GM21528 (cell line): Measurements from ENCODE around the gene OTUD3.
"Not testable (repeated sequence)": the region's sequence is repeated elsewhere in the genome, so short reads cannot be mapped to it uniquely, and the experiment has no call there.

Experiments used
- ATAC-seq: cut with Tn5 transposase; IDR thresholded peaks from one replicate; pipeline ENCODE4 v1.9.1; 2021; ENCODE audit warnings: mild to moderate bottlenecking, moderate library complexity; ENCODE audit not compliant: unreplicated experiment, low FRiP score

Gene OTUD3

DNA sequence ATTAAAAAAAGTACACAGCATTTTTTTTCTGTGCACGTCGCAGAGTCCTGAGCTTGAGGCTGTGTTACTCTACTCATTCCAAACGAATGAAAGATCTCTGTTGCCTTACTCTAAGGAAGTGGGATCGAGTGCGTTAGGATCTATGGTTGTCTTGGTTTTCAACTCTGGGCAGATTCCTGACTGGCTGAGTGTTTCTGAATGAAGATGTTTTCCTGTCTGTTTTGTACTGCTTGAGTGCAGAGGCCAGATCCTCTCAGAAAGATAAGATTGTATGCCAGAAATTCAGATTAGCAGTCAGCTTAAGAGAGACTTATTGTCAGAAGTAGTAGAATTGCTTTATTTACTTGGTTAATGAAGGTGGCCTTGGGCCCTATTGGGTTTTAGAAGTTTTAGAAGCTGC, 27.2 kb downstream of the OTUD3 start:
- no peak for ATAC-seq

DNA sequence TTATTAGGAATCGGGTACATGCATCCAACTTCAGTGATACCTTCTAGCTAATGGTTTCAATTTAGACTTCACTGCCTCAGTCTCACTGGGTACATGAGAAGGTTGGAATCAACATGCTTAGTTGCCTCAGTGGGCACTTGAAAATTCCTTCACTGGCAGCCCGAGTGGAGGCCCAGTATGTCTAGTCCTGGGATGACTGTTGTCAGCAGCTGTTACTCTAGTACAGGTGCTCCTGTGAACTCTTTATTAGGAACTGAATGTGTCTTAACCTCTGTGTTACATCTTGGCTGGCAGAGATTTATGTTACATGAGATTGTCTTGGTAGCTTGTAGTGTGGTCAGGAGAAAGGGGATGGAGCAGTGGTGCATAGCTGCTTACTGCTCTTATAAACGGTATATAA, 27.8 kb downstream of the OTUD3 start:
- no peak for ATAC-seq

DNA sequence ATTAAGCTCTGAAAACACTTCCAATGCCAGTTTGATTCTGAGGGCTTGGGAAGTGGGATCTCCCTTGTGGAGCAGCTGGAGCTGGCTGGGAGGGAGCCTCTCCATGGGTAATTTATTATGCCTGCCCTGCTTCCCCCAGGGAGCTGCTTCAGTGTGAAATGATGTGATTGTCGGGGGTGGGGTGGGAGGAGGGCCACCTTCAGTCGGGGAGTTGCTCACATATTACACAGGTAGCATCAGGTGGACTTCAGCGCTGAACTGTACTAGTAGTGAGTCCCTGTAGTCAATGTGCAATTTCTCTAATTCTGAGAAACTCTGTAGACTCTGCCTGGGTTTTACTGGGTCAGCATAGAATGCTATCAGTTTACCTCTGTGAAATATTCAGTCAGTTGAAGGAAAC, 28.5 kb downstream of the OTUD3 start:
- no peak for ATAC-seq

DNA sequence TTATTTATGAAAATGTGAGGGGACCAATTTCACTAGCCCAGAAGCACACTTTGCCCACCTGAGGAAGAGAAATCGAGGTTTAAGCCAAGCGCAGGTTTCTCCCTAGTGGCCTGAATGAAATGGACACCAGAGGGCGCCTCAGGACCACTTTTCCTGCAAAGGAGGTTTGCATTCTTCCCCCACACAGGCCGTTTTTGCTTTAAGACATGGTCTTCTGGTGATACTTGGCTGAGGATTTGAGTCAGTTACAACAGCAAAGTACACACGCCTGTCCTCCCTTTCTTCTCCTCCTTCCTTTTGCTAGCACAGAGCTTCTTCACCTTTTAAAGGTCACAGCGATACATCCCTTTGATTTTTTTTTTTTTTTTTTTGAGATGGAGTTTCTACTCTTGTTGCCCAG, 35.9 kb downstream of the OTUD3 start:
- ATAC-seq: no peak

DNA sequence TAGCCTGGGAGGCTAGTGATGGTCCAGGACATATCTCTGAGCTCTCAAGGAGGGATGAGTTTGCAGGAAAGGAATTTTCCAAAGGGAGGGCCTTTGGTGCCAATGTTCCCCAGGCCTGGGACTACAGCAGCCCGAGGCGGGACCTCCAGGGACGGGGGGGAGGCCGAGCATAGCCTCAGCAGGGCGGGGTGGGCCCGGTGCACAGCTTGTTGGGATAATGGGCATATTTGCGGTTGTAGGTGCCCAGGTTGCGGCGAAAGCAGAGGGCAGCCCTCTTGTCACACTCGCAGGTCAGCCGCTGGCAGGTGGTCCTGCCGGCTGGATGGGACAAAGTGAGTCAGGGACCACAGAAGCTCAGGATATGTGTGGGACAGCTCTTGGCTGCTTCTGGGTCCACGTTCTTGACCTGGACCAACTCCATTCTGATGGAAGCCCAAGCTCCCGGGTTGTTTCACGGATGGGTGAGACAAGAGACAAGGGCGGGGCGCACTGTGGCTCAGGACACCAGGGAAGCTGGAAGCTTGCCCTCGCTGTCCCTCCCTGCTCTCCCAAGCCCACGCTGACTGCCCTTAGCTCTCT, 38.0 kb downstream of the OTUD3 start:
- ATAC-seq: no peak

DNA sequence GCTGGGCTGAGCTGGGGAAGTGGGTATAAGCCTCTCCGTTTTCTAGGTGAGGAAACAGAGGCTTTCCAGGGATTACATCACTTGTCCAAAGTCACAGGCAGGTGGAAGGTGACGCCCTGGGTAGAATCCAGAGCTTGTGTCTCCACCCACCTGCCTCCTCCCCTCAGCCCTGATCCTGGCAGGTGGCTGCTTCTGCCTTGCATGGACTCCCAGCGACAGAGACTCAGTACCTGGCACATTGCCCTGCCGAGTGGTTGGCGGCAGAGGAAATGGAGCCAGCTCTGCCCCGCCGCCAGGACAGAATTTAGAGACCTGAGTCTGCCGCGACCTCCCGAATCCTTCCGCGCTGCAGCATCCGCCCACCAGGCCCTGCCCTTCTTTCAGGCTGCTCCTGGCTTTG, 39.1 kb downstream of the OTUD3 start:
- no peak for ATAC-seq

DNA sequence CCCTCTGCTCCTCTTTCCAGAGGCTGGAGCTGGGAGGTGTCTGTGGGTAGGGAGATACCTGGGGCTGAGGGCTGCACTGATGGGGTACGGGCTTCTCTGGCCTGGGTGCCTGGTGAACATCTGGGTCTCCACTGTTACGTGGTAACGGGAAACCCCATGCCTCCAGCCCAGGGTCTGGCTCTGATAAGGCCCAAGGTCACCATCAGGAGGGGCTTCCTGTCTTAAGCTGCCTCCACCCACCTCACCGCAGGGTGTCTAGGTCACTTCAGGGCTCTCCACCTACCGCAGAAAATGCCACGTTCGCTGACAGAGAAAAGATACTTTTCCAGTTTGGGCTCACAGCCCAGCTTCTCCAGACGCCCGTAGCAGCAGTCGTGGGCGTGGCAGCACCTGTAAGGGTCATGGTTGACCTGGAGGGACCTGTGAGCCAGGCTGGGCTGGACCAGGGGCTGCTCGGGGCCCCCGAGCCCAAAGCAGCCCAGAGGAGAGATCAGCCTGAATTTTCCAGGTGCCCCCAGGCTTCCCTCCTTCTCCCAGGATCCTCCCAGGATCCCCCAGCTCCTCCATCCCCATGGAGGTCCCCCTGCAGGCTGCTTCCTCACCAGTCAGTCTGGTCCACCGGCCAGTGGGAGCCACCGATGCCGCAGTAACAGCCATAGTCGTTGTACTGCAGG, 40.0 kb downstream of the OTUD3 start:
- no peak for ATAC-seq

DNA sequence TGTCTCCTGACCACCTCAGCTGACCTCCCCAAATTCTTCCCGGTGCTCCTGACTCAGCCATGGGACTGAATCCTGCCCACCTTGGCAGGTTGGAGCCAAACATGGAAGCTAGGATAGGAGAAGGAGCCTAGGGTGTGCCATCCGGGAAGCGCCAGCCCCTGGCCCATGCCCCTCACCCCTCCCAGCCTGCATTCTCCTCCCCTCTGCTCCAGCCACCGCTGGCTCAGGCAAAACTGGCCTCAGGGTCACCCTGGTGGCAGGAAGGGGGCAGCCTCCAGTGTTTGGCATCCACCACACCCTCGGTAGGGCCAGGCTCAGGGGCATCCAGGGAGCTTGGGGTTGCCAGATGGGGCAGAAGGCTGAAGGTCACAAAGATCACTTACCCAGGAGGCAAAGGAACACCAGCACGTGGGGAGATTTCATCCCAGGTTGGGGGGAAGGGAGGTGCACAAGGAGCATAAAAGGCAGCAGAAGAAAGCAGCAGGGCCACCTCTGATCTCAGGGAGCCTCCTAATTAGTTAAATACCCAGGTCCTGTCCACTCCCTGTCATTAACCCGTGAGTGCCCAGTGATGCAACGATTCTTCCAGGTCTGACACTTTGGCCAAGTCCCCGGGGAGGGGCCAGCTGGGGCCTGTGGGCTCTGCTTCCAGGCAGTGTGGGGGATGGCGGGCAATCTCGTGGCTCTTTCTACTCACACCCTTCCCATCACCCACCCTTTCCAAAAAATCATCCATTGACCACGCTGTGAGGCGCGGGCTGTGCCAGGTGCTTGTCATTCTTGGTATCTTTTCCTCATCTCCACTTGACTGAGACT, 41.1 kb downstream of the OTUD3 start, which contains the start of gene PLA2G2E:
TSS of gene PLA2G2E (minus strand) at position 481 of the 816 bp plus-strand sequence. CDS start at position 423, 58 bp downstream.
- ATAC-seq: no peak

DNA sequence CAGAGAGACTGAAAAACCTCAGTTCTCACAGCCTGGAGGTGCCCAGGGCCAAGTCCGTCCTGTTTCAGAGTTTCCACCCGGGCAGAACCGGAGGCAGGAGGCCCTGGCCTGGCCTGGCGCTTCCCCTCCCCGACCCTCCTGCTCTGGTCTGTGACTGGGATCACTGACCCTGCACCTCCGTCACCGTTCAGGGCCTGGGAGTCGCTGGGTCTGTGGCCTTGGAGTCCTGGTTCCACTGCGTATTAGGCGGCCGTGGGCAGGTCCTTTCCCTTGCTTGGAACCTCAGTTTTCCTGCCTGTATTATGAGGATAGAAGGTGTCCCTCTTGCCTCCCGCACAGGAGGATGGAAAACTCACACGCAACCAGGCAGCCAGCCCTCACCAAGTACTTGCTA, 41.8 kb downstream of the OTUD3 start:
- no peak for ATAC-seq

DNA sequence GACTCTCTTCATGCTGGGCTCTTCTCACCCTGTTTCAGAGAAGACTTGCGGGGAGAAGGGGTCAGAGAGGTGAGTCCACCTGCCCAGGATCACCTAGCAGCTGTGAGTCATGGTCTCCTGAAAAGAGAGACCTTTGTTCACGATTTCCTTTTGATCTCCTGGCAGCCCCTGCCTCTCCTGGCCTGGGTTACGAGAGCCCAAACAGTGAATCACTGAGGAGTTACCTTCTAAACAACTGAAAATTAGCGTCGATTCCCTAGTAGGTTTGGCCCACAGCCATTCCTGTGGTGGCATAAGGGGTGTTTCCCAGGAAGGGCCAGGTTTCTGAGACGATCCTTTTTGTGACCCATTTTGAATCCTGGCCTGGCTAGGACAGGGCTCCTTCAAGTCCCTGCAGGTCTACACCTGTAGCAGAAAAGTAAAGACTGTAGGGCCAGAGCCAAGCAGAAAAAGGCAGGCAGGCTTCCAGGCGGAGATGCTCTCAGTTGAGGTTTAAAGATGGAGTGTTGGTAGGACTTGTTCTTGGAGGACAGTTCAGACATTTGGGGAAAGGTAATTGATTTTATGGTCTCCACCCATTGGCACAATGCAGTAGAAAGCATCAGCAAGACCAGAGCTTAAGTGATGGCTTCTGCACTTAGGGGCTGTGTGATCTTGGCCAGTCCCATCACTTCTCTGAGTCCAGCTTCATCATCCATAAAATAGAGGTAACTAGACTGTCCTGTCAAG, 43.3 kb downstream of the OTUD3 start:
- no peak for ATAC-seq

DNA sequence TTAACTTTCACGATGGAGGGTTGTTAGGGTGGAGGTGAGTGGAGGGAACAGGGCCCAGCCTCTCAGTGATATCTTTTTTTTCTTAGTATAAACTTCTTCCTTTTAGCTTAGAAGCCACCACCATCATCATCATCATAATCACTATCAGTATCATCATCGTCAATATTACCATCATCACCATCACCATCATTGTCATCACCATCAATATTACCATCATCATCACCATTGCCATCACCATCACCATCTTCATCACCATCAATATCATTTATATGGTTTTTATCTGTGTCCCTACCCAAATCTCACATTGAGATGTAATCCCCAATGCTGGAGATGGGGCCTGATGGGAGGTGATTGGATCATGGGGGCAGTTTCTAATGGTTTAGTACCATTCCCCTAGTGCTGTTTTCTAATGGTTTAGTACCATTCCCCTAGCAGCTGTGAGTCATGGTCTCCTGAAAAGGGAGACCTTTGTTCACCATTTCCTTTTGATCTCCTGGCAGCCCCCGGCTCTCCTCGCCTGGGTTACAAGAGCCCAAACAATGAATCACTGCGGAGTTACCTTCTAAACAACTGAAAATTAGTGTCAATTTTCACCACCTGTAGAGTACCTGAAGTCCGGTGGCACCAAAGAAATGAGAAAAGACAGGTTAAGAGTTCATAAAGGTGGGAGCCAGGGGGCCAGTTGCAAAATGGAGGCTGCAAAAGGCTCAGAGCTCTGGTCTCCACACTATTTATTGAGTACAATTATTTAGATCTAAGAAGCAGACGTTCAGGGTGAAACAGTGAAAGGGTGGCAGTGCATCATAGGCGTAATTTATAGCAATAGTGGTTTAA, 44.3 kb downstream of the OTUD3 start:
- no peak for ATAC-seq

DNA sequence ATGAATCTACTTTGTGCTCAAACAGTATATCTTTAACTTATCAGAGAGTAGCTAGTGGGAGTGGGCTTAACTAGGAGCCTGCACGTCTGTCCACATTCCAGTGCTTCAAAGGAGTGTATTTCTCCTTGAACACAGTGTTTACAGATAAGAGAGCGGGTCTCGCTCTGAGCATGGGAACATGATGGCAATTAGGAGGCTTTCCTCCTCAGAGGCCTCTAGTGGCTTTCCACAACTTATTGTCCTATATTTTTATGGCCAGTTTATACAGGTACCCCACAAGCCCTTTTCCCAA, 44.9 kb downstream of the OTUD3 start:
- ATAC-seq: not testable (repeated sequence)

DNA sequence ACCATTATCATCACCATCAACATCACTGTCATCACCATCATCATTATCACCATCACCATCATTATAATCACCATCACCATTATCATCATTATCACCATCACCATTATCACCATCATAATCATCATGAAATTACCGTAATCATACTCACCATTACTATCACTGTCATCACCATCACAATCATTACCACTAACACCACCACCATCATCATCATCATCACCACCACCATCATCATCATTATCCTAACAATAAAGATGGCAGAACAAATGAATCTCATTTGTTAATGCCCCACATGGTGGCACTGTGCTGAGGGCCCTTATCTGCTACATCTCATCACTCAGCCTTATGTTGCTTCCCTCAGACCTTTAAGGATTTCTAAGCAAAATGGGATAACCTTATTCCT, 50.7 kb downstream of the OTUD3 start:
- ATAC-seq: no peak

DNA sequence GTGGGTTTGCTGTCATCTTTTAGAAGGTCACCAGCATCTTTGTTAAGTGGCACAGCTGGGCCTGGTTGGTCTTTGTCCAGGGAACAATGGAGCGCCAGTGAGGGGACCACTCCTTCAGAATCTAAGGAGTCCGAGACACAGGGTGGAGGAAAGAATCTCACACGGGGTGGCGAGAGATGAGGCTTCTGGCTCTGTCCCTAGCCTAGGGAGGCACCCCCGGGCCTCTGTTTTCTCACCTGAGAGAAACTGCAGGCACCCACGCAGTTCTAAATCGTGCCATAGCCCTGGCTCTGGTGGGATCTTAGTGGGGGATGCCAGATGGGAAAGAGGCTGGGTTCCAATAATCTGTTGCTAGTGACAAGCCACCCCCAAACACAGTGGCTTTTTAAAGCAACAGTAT, 52.1 kb downstream of the OTUD3 start:
- ATAC-seq: no peak

DNA sequence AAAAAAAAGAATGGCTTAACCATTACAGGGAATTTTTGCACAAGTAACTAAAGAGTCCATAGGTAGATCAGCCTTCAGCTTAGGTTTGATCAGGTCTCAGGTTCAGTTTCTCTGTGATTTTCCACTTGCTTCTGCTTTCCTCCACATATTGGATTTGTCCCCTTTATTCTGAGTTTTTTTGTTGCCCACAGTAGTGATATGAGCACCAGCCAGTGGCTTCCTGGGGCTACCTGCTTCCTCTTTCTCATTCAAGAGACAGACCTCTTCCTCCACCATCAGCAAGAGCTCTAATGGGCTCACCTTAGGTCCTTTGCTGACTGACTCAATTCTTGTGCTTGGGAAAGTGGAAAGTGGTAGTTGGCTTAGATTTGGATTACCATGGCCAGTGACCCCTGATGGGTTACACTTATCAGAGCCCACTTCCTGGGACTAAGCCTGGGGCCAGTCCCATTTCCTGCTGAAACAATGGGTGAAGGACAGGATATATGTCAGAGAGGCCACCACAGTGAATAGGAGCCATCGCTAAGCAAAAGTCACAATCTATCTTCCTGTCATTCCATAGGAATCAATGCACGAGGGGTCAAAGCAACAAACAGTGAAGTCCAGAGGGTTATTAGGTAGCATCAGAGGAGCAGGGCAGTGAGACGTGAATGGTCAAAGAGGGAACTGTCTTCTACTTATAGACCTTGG, 54.0 kb downstream of the OTUD3 start:
- no peak for ATAC-seq

DNA sequence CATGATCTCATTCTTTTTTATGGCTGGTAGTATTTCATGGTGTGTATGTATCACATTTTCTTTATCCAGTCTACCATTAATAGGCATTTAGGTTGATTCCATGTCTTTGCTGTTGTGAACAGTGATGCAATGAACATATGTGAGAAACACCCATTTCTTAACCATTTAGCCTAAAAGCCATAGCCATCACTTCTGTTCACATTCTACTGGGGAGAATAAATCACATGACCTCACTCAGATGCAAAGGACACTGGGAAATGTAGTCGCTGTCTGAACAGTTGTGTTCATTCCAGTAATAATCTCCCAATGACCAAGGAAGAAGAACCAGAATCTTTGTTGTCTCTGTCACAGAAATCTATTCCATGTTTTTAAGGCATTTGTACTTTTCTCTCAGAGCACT, 56.3 kb downstream of the OTUD3 start:
- no peak for ATAC-seq

DNA sequence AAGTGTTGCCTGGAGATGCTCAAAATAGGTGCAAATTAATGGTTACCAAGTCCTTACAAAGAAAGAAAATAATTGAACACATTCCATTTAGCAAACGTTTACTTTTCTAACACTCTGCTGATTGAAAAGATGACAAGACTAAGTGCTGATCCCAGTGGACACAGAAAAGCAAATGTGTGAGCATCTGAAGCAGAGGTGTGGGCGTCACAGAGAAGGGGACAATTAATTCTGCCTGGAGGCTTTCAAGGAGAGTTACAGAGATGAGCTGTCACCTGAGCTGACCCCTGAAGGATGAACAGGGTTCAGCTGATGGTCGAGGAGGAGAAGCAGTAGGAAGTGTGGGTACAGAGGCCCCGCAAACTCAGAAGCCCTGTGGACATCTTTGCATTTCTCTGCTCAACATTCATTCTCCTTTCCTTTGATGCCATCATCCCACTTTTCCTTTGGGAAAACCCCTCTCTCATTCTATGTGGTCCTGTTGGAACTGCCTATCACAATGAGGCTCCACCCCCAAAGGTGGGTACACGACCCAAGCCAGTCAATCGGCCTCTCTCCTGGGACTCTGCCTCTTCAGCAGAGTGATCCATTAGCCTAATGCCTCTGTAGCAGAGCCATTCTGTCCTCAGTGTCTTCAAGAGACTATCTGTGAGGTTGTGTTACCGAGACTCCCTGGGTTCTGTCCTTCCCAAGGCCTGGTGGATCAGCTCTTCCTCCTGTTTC, 58.5 kb downstream of the OTUD3 start:
- ATAC-seq: no peak

DNA sequence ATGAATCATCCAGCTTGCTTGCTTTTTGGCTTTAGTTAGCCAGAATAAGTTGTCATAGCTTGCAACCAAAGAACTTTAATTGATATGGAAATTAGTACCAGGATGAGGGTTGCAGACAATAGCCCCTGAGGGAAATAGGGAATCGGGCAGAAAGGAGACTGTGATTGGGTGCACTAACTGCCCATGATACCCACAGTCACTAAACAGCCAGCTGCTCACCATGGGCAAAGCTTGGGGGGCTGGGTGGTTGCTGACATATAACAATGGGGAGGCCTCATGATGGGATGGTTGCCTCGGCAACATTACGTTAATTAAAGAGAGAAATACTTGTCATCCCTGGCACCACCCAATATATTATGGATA, 59.0 kb downstream of the OTUD3 start:
- no peak for ATAC-seq

DNA sequence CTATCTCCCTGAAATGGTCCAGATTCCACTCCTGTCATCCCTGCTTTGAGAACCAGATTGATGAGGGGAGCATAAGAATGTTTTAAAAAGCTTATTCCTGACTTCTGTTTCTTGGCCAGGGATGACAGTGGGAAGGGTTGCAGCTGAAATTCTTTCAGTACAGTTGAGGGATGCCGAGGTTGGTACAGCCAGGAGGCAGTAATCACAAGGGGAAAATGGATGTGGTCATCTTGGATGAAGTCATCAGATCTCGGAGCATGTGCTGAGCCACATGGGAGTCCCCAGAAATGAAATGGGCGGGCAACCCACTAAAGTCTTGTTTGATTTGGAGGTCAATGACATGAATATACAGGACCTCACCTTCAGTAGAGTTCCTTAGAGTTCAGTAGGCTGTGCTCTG, 59.9 kb downstream of the OTUD3 start:
- no peak for ATAC-seq
